ENCODE results near the gene LRRK1.

GRCh38 chr15:100987143-100987542 is 68.0 kb downstream of the LRRK1 start:
- no peak for TF ChIP-seq CTCF (IDR thresholded peaks at IDR 0.05)
- no peak for TF ChIP-seq POLR2AphosphoS5 (IDR thresholded peaks at IDR 0.05)

All from prostate gland (tissue), 2 donors.